GM04503 (cell line): ENCODE results near the gene TAS2R19.
"Not testable (repeated sequence)": the region's sequence is repeated elsewhere in the genome, so short reads cannot be mapped to it uniquely, and the experiment has no call there.

Experiments used
- DNase-seq: peaks from one replicate; pipeline ENCODE4 v3.0.0-alpha.2; 2012; ENCODE audit warnings: low read depth

The TAS2R19 gene

GRCh38 chr12:11022520-11022919 lies at the start of gene TAS2R19:
Gene TAS2R19 (minus strand): TSS chr12:11022620. CDS start chr12:11022571, 49 bp downstream.
- DNase-seq: no peak

GRCh38 chr12:11071414-11071813 lies 49.0 kb upstream of the TAS2R19 start:
- no peak for DNase-seq

GRCh38 chr12:11070999-11071398 lies 48.6 kb upstream of the TAS2R19 start:
- DNase-seq: no peak

- no peak for DNase-seq
Measured at GRCh38 chr12:11069854-11070365, 47.5 kb upstream of the TAS2R19 start.

- DNase-seq: no peak
Measured at GRCh38 chr12:11067514-11067913, 45.1 kb upstream of the TAS2R19 start.

- not testable (repeated sequence) for DNase-seq
Measured at GRCh38 chr12:11062194-11062593, 39.8 kb upstream of the TAS2R19 start, which contains the start of gene TAS2R46. Gene TAS2R46 (minus strand): TSS chr12:11062294. CDS start chr12:11062294, 0 bp downstream.

GRCh38 chr12:11059784-11060183 lies 37.4 kb upstream of the TAS2R19 start:
- no peak for DNase-seq

- DNase-seq: no peak
Measured at GRCh38 chr12:11059041-11059440, 36.6 kb upstream of the TAS2R19 start.

GRCh38 chr12:11055306-11055705 lies 32.9 kb upstream of the TAS2R19 start:
- no peak for DNase-seq

- DNase-seq: not testable (repeated sequence)
Measured at GRCh38 chr12:11049806-11050531, 27.5 kb upstream of the TAS2R19 start.

GRCh38 chr12:11041366-11041765 lies 18.9 kb upstream of the TAS2R19 start:
- not testable (repeated sequence) for DNase-seq

GRCh38 chr12:11040162-11040561 lies 17.7 kb upstream of the TAS2R19 start:
- peak; percentile 8 for DNase-seq

- no peak for DNase-seq
Measured at GRCh38 chr12:11039171-11039570, 16.8 kb upstream of the TAS2R19 start.

- DNase-seq: not testable (repeated sequence)
Measured at GRCh38 chr12:11033959-11034358, 11.5 kb upstream of the TAS2R19 start.

- DNase-seq: no peak
Measured at GRCh38 chr12:11031307-11031706, 8.9 kb upstream of the TAS2R19 start, which contains the start of gene TAS2R31. Gene TAS2R31 (minus strand): TSS chr12:11031407. CDS start chr12:11031335, 72 bp downstream.

- no peak for DNase-seq
Measured at GRCh38 chr12:11026118-11026517, 3.7 kb upstream of the TAS2R19 start.

- DNase-seq: no peak
Measured at GRCh38 chr12:11023387-11023786, 967 bp upstream of the TAS2R19 start.

- no peak for DNase-seq
Measured at GRCh38 chr12:11016937-11017336, 5.5 kb downstream of the TAS2R19 start.

- no peak for DNase-seq
Measured at GRCh38 chr12:11015775-11016430, 6.5 kb downstream of the TAS2R19 start.

- peak; percentile 3 for DNase-seq
Measured at GRCh38 chr12:11014234-11014633, 8.2 kb downstream of the TAS2R19 start.

- DNase-seq: no peak
Measured at GRCh38 chr12:11007608-11008007, 14.8 kb downstream of the TAS2R19 start.

- DNase-seq: no peak
Measured at GRCh38 chr12:10998204-10998603, 24.2 kb downstream of the TAS2R19 start, which contains the start of gene TAS2R20. Gene TAS2R20 (minus strand): TSS chr12:10998304. CDS start chr12:10997875, 429 bp downstream.

GRCh38 chr12:10994307-10994706 lies 28.1 kb downstream of the TAS2R19 start:
- no peak for DNase-seq
